Neuron (in vitro differentiated cells): ENCODE results near the gene DDX24.
A peak's percentile ranks its signal among the peaks of the same experiment; 100 is the strongest.
"Not testable (repeated sequence)": the region's sequence is repeated elsewhere in the genome, so short reads cannot be mapped to it uniquely, and the experiment has no call there.

Source experiments
- H2AFZ ChIP-seq: one replicate; pipeline ENCODE4 v1.6.1; 2013; ENCODE audit warnings: low read depth, mild to moderate bottlenecking, inconsistent platforms, low read length, moderate library complexity
- H3K27me3 ChIP-seq: one replicate; pipeline ENCODE4 v1.6.1; 2013; ENCODE audit warnings: low read length; ENCODE audit not compliant: insufficient read depth
- H3K36me3 ChIP-seq: one replicate; pipeline ENCODE4 v1.6.1; 2013; ENCODE audit warnings: low read length; ENCODE audit not compliant: insufficient read depth
- H3K4me1 ChIP-seq: one replicate; pipeline ENCODE4 v1.6.1; 2013; ENCODE audit warnings: low read length; ENCODE audit not compliant: insufficient read depth
- H3K4me3 ChIP-seq: 2 replicates; pipeline ENCODE4 v1.5.1; 2013; ENCODE audit warnings: mild to moderate bottlenecking, low read length, moderate library complexity
- H3K9me3 ChIP-seq: one replicate; pipeline ENCODE4 v1.6.1; 2013; ENCODE audit warnings: low read length

Gene DDX24

GRCh38 chr14:94088516-94088915, 7.5 kb upstream of the DDX24 start:
- no peaks in the 10 kb centered on the region for H3K27me3 ChIP-seq
- H3K36me3 ChIP-seq: no peaks in the 10 kb centered on the region
- no peaks in the 10 kb centered on the region for H3K9me3 ChIP-seq
- no peak overlapping the region for H2AFZ ChIP-seq
- H3K4me1 ChIP-seq: no peaks in the 10 kb centered on the region
- H3K4me3 ChIP-seq: no peak overlapping the region

- no peaks in the 10 kb centered on the region for H3K4me1 ChIP-seq
- H2AFZ ChIP-seq: no peak overlapping the region
- H3K9me3 ChIP-seq: no peaks in the 10 kb centered on the region
- H3K4me3 ChIP-seq: no peak overlapping the region
- H3K27me3 ChIP-seq: no peaks in the 10 kb centered on the region
- H3K36me3 ChIP-seq: no peaks in the 10 kb centered on the region
Measured at GRCh38 chr14:94087891-94088290, 6.9 kb upstream of the DDX24 start.

GRCh38 chr14:94081386-94081820, 401 bp upstream of the DDX24 start:
- Histone ChIP-seq H3K4me1 (peaks cover 27% of the 10 kb centered on the region), H3K36me3 (peaks cover 28% of the 10 kb centered on the region), H3K4me3 (peak overlapping the region; percentile 65), H3K9me3 (peaks cover 7% of the 10 kb centered on the region), H3K27me3 (no peaks in the 10 kb centered on the region), H2AFZ (peak overlapping the region; percentile 88)

DNA sequence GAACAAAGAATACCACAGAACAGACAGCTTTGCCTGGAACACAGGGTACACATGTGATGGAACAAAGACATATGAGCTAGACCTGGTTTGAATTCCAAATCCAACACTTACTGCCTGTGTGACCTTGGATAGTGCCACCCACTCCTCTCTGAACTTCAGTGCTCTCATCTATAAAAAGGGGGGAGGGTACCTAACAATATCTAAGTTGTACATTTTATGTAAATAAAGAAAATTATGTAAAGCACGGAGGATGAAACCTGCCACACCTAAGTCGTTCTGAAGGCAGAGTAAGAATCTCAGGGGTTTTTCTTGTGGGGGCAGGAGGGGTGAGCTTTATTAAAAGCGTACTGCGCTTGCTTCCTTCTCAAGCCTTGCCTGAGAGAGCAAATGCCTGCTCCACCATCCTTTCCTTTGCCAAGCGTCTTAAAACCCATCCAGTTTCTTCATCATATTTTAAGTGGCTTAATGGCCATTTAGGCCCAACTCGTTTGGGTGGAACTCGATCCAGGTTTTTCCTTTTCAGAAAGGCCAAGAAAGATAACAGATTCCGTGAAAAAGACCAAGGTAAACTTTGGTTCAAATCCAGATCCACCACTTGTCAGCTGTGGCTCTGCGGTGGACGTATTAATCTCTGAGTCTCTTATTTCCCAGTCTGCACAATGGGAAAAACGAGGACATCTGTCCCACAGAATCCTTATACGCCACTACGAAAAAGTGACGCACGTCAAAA, 946 bp downstream of the DDX24 start:
- Histone ChIP-seq H2AFZ (peak overlapping the region; percentile 88), H3K27me3 (no peaks in the 10 kb centered on the region), H3K4me1 (peaks cover 27% of the 10 kb centered on the region), H3K9me3 (peaks cover 9% of the 10 kb centered on the region), H3K36me3 (peaks cover 34% of the 10 kb centered on the region), H3K4me3 (peak overlapping the region; percentile 65)

DNA sequence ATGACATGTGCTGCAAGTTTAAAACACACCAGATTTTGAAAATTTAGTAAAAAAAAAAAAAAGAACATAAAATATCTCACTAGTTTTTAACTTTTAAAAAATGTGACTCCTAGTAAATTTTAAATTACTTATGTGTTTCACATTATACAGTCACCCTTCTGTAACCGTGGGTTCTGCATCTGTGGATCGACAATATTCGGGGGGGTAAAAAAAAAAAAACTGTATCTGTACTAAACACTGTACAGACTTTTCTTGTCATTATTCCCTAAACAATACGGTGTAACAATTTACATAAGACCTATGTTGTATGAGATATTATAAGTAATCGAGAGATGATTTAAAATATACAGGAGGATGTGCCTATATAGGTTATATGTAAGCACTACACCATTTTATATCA, 3.2 kb downstream of the DDX24 start:
- Histone ChIP-seq H2AFZ (no peak overlapping the region), H3K9me3 (peaks cover 9% of the 10 kb centered on the region), H3K4me3 (no peak overlapping the region), H3K4me1 (peaks cover 27% of the 10 kb centered on the region), H3K27me3 (no peaks in the 10 kb centered on the region), H3K36me3 (peaks cover 34% of the 10 kb centered on the region)

DNA sequence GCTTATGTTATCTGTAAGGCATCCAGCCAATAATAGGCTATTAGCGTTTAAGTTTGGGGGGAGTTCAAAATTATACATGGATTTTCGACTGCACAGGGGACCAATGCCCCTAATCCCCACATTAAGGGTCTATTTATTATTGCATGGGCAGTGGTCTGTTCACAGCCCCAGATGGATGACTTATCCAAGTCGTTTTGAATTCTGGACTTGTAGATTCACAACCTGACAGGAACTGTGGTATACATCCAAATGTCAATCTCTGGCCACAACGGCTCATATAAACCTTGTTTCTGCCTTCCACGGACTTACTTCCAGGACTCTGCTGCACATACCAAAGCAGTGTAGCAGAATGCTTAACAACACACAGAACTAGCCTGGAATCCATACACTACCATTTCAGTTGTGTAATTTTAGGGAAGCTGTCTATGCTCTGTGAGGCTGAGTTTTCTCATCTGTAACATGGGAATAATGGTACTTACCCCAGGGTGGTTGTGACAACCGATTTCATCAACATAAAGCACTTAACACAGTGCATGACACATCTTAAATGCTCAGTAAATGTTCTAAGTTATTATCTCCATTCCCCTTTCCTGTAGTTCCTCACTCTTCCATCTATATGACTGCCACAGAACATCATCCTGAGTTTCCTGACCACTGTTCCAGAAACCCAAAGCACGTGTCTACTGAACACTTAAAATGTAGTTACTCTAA, 3.7 kb downstream of the DDX24 start:
- peaks cover 13% of the 10 kb centered on the region for H3K9me3 ChIP-seq
- no peak overlapping the region for H3K4me3 ChIP-seq
- peaks cover 27% of the 10 kb centered on the region for H3K4me1 ChIP-seq
- H3K36me3 ChIP-seq: peaks cover 34% of the 10 kb centered on the region
- no peak overlapping the region for H2AFZ ChIP-seq
- H3K27me3 ChIP-seq: no peaks in the 10 kb centered on the region

DNA sequence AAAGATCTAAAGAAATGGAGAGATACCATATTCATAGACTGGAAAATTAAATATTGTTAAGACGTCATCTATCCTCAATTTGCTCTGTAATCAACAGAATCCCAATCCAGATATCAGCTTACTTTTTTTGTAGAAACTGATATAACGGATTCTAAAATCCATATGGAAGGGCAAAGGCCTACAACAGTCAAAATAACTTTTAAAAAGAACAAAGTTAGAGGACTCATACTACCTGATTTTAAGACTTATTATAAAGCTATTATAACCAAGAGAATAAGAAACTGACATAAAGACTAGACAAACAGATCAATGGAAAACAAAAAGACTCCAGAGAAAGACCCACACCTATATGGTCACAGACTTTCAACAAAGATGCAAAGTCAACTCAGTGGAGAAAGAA, 6.0 kb downstream of the DDX24 start:
- Histone ChIP-seq H3K36me3 (peaks cover 34% of the 10 kb centered on the region), H3K4me1 (peaks cover 18% of the 10 kb centered on the region), H2AFZ (no peak overlapping the region), H3K9me3 (peaks cover 16% of the 10 kb centered on the region), H3K4me3 (no peak overlapping the region), H3K27me3 (no peaks in the 10 kb centered on the region)

DNA sequence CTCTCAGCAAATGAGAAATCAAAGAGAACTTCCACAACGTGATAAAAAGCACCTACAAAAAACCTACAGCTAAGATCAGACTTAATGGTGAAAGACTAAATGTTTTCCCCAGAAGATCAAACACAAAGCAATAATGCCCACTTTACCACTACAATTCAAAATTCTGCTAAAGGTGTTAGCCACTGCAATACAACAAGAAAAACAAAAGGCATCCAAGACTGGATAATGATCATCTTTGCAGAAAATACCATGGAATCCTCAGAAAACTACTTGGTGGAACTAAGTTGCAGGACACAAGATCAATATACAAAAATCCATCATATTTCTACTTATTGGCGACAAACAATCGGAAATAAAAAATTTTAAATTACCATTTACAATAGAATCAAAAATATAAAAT, 6.5 kb downstream of the DDX24 start:
- Histone ChIP-seq H3K9me3 (peaks cover 20% of the 10 kb centered on the region), H3K27me3 (no peaks in the 10 kb centered on the region), H3K4me3 (no peak overlapping the region), H3K4me1 (peaks cover 13% of the 10 kb centered on the region), H2AFZ (no peak overlapping the region), H3K36me3 (peaks cover 32% of the 10 kb centered on the region)

GRCh38 chr14:94072076-94072475, 8.9 kb downstream of the DDX24 start:
- not testable (repeated sequence) for H3K36me3 ChIP-seq, H3K4me3 ChIP-seq, H2AFZ ChIP-seq, H3K27me3 ChIP-seq, H3K4me1 ChIP-seq
- H3K9me3 ChIP-seq: peaks cover 13% of the 10 kb centered on the region

- Histone ChIP-seq H3K9me3 (peaks cover 5% of the 10 kb centered on the region), H3K4me1 (no peaks in the 10 kb centered on the region), H2AFZ (no peak overlapping the region), H3K27me3 (no peaks in the 10 kb centered on the region), H3K4me3 (no peak overlapping the region), H3K36me3 (peaks cover 17% of the 10 kb centered on the region)
Measured at GRCh38 chr14:94066089-94066676, 14.8 kb downstream of the DDX24 start.

- Histone ChIP-seq H2AFZ (no peak overlapping the region), H3K36me3 (peaks cover 54% of the 10 kb centered on the region), H3K4me1 (peaks cover 4% of the 10 kb centered on the region), H3K27me3 (no peaks in the 10 kb centered on the region), H3K9me3 (no peaks in the 10 kb centered on the region), H3K4me3 (no peak overlapping the region)
Measured at GRCh38 chr14:94062344-94062940, 18.6 kb downstream of the DDX24 start.

DNA sequence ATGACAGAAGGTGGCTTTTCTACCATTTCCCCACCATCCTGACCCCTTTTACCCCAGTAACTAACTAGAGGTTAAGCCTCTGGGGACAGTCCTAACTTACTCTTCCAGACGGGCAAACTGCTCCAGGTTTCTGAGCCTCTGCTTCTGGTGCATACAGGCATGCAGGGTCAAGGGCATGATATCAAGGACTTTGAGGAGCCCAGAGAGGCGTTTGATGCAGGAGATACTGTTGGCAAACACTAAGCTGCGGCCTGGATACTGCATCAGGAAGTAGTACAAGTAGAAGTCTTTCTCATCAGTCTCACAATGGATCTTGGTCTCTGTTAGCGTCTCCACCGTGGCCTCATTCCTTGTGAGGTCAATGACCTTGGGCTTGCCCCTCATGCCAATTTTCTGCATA, 21.0 kb downstream of the DDX24 start:
- Histone ChIP-seq H3K27me3 (no peaks in the 10 kb centered on the region), H2AFZ (no peak overlapping the region), H3K36me3 (peaks cover 77% of the 10 kb centered on the region), H3K4me3 (no peak overlapping the region), H3K4me1 (peaks cover 4% of the 10 kb centered on the region), H3K9me3 (no peaks in the 10 kb centered on the region)

DNA sequence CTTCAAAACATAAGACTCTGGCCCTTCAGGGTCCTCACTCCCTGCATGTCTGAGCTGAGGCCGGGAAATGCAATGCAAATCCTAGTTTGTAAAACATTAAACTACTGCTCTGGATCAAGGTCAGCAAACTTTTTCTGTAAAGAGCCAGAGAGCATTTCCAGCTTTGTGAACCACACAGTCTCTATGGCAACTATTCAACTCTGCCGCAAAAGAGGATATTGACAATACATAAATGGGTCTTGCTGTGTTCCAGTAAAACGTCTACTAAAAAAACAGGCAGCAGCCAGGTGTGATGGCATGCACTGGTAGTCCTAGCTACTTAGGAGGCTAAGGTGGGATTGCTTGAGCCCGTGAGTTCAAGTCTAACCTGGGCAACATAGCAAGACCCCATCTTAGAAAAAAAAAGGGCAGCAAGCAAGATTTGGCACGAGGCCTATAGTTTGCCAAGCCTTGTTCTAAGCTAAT, 22.3 kb downstream of the DDX24 start:
- Histone ChIP-seq H3K9me3 (no peaks in the 10 kb centered on the region), H3K4me1 (peaks cover 4% of the 10 kb centered on the region), H3K27me3 (no peaks in the 10 kb centered on the region), H3K36me3 (peaks cover 90% of the 10 kb centered on the region), H2AFZ (no peak overlapping the region), H3K4me3 (no peak overlapping the region)
